T follicular helper cell (primary cell): ENCODE results near the gene PIGL.
"Not testable (repeated sequence)": the region's sequence is repeated elsewhere in the genome, so short reads cannot be mapped to it uniquely, and the experiment has no call there.

Experiments used
- DNase-seq: peaks from one replicate; pipeline ENCODE4 v3.0.0-alpha.2; 2020; ENCODE audit warnings: low read depth

The PIGL gene

GRCh38 chr17:16216341-16217001 is 539 bp upstream of the PIGL start:
- DNase-seq = not testable (repeated sequence)

DNA sequence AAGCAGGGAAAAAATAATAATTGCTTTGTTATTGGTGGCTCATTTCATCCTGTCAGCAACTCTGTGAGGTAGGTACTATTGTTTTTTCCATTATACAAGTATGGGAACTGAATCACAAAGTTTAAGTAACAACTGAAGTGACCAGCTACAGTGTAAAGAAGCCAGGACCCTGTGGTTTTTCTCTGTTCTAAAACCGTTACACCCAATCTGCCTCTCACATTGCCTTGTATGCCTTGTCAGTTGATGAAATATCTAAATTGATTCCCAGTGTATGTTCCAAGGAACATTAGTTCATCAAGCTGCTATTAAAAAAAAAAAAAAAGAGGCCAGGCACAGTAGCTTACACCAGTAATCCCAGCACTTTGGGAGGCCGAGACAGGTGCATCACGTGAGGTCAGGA is 5.4 kb downstream of the PIGL start:
- no peak for DNase-seq

DNA sequence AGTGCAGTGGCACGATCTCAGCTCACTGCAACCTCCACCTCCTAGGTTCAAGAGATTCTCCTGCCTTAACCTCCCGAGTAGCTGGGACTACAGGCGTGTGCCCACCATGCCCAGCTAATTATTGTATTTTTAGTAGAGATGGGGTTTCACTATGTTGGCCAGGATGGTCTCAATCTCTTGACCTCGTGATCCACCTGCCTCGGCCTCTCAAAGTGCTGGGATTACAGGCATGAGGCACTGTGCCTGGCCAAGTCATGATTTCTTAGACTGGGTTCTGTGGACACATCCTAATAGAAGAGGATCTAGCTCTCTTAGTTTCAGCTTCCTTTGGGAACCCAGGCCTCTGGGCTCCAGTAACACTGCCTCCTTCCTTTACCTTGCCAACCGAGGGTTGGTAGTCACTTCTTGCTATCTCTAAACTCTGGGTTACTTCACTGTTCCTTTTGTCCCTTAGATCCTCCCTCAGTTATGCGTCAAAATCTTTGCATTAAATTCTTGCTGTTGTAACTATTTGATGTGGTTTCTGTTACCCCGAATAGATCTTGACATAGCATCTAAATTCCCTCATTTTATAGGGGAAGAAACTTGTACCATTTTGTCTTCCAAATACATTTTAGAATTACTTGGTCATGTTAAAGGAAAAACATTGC is 13.0 kb downstream of the PIGL start:
- not testable (repeated sequence) for DNase-seq

DNA sequence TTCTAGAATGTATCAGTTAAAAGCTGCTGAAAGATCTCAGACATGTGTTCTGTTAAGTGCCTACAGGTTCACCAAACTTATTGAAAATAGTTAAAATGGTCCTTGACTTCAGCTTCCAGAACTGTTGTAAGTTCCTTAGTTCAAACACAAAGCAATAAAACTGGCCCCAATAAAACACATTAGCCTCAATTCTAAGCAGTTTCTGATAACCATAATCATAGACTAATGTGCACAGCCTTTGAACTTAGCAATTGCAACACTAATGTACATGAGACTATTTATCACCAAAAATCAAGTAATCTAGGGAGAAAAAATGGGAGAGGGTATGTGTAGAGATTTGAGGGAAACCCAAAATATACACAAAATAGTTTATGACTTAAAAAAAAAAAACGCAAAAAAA is 15.4 kb downstream of the PIGL start:
- DNase-seq = no peak

- DNase-seq = no peak
Measured at GRCh38 chr17:16239931-16240330, 22.9 kb downstream of the PIGL start.

DNA sequence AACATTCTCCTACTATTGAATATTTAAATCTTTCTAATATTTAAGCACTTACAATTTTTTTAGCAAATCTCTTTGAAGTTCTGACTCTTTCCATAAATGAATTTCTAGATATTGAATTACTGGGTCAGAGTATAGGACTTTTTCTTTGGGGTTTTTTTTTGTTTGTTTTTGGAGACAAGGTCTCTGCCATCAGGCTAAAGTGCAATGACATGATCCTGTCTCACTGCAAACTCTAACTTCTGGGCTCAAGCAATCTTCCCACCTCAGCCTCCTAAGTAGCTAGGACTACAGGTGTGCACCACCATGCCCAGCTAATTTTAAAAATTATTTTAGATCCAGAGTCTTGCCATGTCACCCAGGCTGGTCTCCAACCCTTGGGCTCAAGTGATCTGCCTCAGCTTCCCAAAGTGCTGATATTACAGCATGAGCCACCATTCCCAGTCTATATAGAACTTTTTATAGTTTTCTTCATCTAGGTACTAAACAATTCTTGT is 24.9 kb downstream of the PIGL start:
- no peak for DNase-seq

- DNase-seq = no peak
Measured at GRCh38 chr17:16243385-16243784, 26.4 kb downstream of the PIGL start.

DNA sequence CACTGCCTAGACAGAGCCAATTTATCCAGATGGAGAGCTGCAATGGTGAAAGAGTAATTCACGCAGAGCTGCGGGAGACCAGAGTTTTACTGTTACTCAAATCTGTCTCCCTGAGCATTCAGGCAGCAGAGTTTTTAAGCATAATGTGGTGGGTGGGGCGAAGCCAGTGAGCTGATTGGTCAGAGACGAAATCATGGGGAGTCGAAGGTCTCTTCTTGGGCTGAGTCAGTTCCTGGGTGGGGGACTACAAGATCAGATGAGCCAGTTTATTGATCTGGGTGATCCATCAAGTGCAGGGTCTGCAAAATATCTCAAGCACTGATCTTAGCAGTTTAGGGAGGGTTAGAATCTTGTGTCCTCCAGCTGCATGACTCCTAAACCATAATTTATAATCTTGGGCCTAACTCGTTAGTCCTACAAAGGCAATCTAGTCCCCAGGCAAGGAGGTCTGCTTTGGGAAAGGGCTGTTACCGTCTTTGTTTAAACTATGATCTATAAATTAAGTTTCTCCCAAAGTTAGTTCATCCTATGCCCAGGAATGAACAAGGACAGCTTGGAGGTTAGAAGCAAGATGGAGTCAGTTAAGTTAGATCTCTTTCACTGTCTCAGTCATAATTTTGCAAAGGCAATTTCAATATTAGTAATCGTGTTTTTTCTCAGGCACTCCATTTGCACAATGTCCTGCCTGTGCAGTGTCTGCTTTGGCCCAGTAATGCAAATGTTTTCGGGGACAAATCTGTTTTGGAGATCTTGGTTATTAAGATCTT is 27.0 kb downstream of the PIGL start:
- no peak for DNase-seq

DNA sequence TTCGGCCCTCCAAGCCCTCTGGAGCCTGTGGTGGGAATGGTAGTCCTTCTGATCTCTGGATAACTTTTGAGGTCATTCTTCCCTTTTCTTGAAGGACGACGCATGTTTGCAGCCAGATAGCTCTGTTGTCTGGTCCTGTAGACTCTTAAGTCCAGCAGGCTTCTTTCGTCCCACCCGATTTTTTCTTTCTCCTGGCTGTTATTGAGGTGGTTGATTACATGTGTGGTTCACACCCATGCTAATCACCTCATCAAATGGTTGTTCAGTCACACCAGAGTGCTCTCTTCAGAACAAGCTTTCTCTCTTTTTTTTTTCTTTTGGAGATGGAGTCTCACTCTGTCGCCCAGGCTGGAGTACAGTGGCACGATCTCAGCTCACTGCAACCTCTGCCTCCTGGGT is 30.6 kb downstream of the PIGL start:
- DNase-seq = no peak

DNA sequence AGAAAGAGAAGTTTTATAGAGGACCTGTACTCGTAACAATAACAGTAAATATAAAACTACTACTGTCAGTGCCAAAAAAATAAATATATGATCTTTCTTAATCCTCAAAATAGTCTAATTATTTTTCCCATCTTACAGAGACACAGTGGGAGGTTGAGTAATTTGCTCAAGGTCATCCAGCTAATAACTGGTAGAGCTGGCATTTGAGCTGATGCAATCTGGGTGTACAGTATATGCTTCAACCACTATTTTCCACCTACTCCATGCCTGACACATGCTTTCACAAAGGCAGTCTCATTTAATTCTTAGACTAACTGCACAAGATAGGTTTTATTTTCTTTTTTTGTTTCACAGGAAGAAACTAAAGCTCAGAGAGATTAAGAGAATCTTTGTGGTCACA is 33.6 kb downstream of the PIGL start:
- DNase-seq = no peak

DNA sequence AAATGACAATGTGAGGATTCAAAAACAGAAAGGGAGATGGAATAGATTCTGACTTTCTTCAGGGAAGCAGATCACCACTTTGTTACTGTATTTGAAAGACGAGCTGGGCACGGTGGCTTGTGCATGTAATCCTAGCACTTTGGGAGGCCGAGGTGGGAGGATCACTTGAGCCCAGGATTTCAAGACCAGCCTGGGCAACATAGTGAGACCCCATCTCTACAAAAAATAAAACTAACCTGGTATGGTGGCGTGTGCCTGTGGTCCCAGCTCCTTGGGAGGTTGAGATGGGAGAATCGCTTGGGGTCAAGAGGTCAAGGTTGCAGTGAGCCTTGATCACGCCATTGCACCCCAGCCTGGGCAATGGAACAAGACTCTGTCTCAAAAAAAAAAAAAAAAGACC is 34.0 kb downstream of the PIGL start:
- no peak for DNase-seq

DNA sequence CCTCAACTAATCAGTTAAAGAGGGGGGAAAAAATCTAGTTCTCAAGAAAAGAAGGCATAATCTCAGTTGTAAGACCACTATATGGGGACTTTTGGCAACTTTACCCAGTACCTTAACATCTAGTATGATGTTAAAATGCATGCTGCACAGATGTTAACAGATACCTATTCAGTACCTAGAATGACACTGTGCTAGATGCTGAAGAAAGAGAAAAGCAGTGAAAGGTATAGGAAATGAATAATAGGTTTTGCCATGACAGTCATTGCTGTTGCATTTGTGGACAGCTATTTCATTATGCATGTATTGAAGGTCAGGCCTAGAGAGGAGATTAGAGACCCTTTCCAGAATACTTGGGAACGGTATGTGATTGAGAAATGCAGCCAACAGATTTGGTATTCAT is 34.5 kb downstream of the PIGL start:
- no peak for DNase-seq

DNA sequence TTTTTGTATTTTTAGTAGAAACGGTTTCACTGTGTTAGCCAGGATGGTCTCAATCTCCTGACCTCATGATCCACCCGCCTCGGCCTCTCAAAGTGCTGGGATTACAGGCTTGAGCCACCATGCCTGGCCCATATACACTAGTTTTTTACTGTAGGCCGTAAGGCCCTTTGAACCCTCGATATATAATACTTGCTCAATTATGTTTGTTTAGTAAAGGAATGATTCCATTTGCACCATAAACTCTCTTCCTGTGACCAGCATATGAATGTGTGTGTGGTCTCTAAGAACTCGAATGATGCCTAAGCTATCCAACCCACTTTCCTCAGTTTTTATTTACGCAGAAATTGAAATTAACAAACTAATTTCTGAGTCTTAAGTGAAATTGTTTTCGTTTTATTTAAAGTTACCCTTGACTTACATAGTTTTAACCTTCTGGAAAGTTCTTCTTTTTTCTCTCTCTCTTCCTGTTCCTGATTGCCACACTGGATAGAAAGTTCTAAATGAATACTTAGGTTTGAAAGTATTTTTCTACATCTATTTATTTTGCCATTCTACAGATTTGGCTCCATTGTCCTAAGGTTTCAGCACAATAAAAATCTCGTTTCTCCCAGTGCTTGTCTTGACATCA is 37.9 kb downstream of the PIGL start:
- no peak for DNase-seq

DNA sequence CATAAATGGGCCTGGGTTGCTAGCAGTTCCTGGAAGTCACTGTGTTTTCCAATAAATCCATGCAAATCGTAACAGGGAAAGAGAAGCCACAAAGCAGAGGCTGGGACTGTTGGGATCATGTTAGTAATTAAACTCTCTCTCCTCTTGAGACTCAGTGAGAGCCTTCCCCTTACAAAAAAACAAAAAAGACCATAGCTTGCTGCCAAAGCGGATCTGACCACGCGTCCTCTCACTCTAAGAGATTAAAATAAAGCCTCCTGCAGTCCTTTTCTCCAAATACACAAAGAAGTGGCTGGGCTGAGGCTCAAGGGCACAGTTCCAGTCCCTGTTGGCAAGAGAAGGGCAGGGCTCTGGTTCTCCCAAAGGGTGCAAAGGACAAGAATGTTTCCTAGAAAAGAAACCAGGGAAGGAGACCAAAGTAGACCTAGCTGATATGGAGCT is 38.5 kb downstream of the PIGL start:
- DNase-seq = no peak

DNA sequence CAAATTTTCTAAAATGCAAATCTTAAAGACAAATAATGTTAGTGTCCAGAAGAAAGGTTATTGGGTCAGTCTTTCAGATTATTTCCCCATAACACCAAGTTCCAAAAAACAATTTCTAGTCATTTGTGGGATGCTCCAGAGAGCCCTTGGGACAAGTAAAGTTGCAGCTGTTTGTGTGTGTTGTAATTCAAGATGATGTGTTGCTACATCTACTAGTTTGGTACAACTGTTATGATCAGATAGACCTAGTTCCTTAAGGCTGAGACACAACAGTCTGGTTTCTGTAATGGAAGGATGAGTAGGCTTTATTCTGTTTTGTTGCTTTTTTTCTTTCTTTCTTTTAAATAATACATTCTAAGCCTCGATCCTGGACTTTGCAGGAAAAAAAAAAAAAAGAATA is 41.9 kb downstream of the PIGL start:
- no peak for DNase-seq

- no peak for DNase-seq
Measured at GRCh38 chr17:16259926-16260325, 42.9 kb downstream of the PIGL start.

DNA sequence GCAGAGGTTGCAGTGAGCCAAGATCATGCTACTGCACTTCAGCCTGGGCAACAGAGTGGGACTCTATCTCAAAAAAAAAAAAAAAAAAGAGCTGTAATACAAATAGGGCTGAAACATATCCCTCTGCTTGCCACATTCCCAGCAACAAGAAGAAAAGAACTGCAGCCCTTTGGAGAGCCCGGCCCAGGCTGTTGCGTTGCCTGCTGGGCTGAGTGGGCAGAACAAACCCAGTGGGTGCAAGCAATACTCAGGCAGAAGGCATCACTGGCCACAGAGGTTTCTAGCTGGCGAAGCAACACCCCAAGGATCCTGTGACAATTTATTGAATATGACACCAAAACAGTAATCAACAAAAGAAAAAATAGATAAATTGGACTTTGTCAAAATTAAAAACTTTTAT is 44.0 kb downstream of the PIGL start:
- no peak for DNase-seq

DNA sequence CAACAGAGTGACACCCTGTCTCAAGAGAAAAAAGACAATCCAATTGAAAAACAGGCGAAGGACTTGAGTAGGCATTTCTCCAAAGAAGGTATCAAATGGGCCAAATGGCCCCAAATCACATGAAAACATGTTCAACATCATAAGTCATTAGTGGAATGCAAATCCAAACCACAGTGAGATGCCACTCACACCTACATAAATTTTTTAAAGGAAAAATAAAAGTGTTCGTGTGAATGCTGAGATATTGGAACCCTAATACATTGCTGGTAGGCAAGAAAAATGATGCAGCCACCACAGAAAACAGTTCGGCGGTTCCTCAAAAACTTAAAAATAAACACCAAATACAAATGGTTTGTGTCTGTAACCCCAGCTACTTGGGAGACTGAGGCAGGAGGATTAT is 45.2 kb downstream of the PIGL start:
- no peak for DNase-seq

DNA sequence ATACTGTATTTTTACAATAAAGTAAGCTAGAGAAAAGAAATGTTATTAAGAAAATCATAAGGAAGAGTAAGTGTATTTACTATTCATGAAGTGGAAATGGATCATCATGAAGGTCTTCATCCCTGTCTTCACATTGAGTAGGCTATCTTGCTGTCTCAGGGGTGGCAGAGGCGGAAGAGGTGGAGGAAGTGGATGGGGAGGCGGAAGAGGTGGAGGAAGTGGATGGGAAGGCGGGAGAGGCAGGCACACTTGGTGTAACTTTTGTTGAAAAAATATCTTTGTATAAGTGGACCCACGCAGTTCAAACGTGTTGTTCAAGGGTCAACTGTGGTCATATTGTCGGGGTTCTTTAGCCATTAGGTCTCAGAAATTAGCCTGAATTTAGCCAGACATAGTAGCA is 50.2 kb downstream of the PIGL start:
- no peak for DNase-seq

DNA sequence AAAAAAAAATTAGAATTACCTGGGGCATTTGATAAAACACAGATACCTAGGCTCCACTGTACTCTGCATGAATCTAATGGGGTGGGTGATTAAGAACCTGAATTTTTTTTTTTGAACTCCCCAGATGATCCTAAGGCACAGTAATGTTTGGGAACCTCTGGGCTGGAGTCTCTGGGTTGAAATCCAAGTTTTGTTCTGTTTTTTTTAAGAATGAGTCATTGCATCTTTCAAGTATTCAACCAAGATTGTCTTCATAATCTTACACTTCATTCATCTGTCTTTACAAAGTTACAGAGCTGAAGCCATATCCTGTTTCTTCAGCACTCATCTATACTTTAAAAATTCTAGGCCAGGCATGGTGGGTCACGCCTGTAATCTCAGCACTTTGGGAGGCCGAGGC is 52.6 kb downstream of the PIGL start:
- DNase-seq = no peak

GRCh38 chr17:16272111-16272840 is 55.3 kb downstream of the PIGL start:
- no peak for DNase-seq

GRCh38 chr17:16273499-16273898 is 56.5 kb downstream of the PIGL start:
- DNase-seq = no peak
